Neuronal stem cell (in vitro differentiated cells): ENCODE measurements around the gene BMPR1A.
"Not testable (repeated sequence)": the region's sequence is repeated elsewhere in the genome, so short reads cannot be mapped to it uniquely, and the experiment has no call there.

Experiments used
- DNase-seq: peaks from one replicate; pipeline ENCODE4 v3.0.0-alpha.2; 2013; ENCODE audit warnings: low spot score
- H2AFZ ChIP-seq: one replicate; pipeline ENCODE4 v1.6.1; 2013; ENCODE audit warnings: mild to moderate bottlenecking, low read length, inconsistent platforms
- H2AK5ac ChIP-seq: 2 replicates; pipeline ENCODE4 v1.6.1; 2013; ENCODE audit warnings: low read depth, mild to moderate bottlenecking, inconsistent platforms, low read length, moderate library complexity, mixed read lengths
- H2BK120ac ChIP-seq: 2 replicates; pipeline ENCODE4 v1.6.1; 2013; ENCODE audit warnings: low read depth, mild to moderate bottlenecking, inconsistent platforms, low read length, moderate library complexity, mixed read lengths
- H2BK12ac ChIP-seq: one replicate; pipeline ENCODE4 v1.6.1; 2013; ENCODE audit warnings: low read length, inconsistent platforms
- H2BK15ac ChIP-seq: 2 replicates; pipeline ENCODE4 v1.6.1; 2013; ENCODE audit warnings: mild to moderate bottlenecking, low read length, inconsistent platforms, mixed read lengths
- H2BK5ac ChIP-seq: one replicate; pipeline ENCODE4 v1.6.1; 2013; ENCODE audit warnings: inconsistent platforms, mild to moderate bottlenecking, low read length, moderate library complexity
- H3K14ac ChIP-seq: one replicate; pipeline ENCODE4 v1.6.1; 2013; ENCODE audit warnings: low read length, inconsistent platforms
- H3K18ac ChIP-seq: 2 replicates; pipeline ENCODE4 v1.6.1; 2013; ENCODE audit warnings: low read length, inconsistent platforms
- H3K23ac ChIP-seq: 2 replicates; pipeline ENCODE4 v1.6.1; 2013; ENCODE audit warnings: low read depth, mild to moderate bottlenecking, mixed read lengths, low read length, inconsistent platforms; ENCODE audit not compliant: poor library complexity
- H3K27ac ChIP-seq: replicated peaks from 3 replicates; pipeline ENCODE4 v1.5.1; 2013; ENCODE audit warnings: low read length, inconsistent platforms
- H3K27me3 ChIP-seq, 3 experiments: 2 replicates each; pipeline ENCODE4 v1.6.1; 2013; ENCODE audit warnings: low read length in 3 of 3, mild to moderate bottlenecking in 2 of 3, inconsistent platforms in 1 of 3, low read depth in 1 of 3, mixed read lengths in 1 of 3, moderate library complexity in 1 of 3; ENCODE audit not compliant: control insufficient read depth in 3 of 3, insufficient read depth in 3 of 3
- H3K36me3 ChIP-seq, 2 donors: replicated peaks in 1 of 2; 2 replicates each; pipeline ENCODE4 v1.6.1; 2013; ENCODE audit warnings: low read length in 2 of 2; ENCODE audit not compliant: control insufficient read depth in 2 of 2, insufficient read depth in 2 of 2
- H3K4ac ChIP-seq: 2 replicates; pipeline ENCODE4 v1.6.1; 2013; ENCODE audit warnings: inconsistent platforms, mild to moderate bottlenecking, low read length, moderate library complexity
- H3K4me1 ChIP-seq, 2 donors: 1 replicate in 1 of 2; 2 replicates in 1 of 2; pipeline ENCODE4 v1.6.1; 2013; ENCODE audit warnings: low read length in 2 of 2, low read depth in 1 of 2; ENCODE audit not compliant: control insufficient read depth in 2 of 2, insufficient read depth in 1 of 2
- H3K4me2 ChIP-seq: one replicate; pipeline ENCODE4 v1.6.1; 2013; ENCODE audit warnings: mild to moderate bottlenecking, low read length, inconsistent platforms; ENCODE audit not compliant: insufficient read depth, poor library complexity, severe bottlenecking
- H3K4me3 ChIP-seq, 2 donors: 2 replicates each; pipeline ENCODE4 v1.5.1; 2013; ENCODE audit warnings: low read length in 2 of 2, mild to moderate bottlenecking in 2 of 2, inconsistent platforms in 1 of 2, moderate library complexity in 1 of 2
- H3K79me1 ChIP-seq: one replicate; pipeline ENCODE4 v1.6.1; 2013; ENCODE audit warnings: low read depth, mild to moderate bottlenecking, inconsistent platforms, low read length, moderate library complexity
- H3K9ac ChIP-seq: one replicate; pipeline ENCODE4 v1.6.1; 2013; ENCODE audit warnings: mild to moderate bottlenecking, low read depth, low read length, inconsistent platforms; ENCODE audit not compliant: poor library complexity
- H3K9me3 ChIP-seq, 2 donors: replicated peaks in 1 of 2; 2 replicates each; pipeline versions ENCODE3 to v1.6.1; 2013; ENCODE audit warnings: low read length in 2 of 2, mild to moderate bottlenecking in 2 of 2, inconsistent platforms in 1 of 2, low read depth in 1 of 2, mixed read lengths in 1 of 2, moderate library complexity in 1 of 2; ENCODE audit not compliant: control insufficient read depth in 2 of 2, insufficient read depth in 1 of 2
- H4K8ac ChIP-seq: one replicate; pipeline ENCODE4 v1.6.1; 2013; ENCODE audit warnings: low read depth, mild to moderate bottlenecking, inconsistent platforms, low read length, moderate library complexity
- H4K91ac ChIP-seq: one replicate; pipeline ENCODE4 v1.6.1; 2013; ENCODE audit warnings: low read length, low read depth, mild to moderate bottlenecking, inconsistent platforms; ENCODE audit not compliant: poor library complexity
- WGBS, 2 donors: extraction: QIAGEN DNeasy Blood & Tissue Kit; methylation state at CpG; one replicate each; pipeline ENCODE4 v1.1.7; 2013; ENCODE audit warnings: missing lambda C conversion rate in 2 of 2, mixed read lengths in 1 of 2; ENCODE audit not compliant: insufficient read length in 2 of 2, insufficient replicate concordance in 1 of 2; ENCODE audit errors: extremely low coverage in 2 of 2; 5-methylcytosine and 5-hydroxymethylcytosine counted together

BMPR1A gene

GRCh38 chr10:86932674-86933073 lies 176.3 kb downstream of the BMPR1A start:
- H4K8ac ChIP-seq, result no peak overlapping the region
- no peaks in the 10 kb centered on the region for H3K9me3 ChIP-seq
- no peak overlapping the region for H3K14ac ChIP-seq
- no CpG with 5 or more reads among the region's 2 CpGs for WGBS, 2 donors
- H2BK5ac ChIP-seq, result no peak overlapping the region
- H3K27ac ChIP-seq, result no peak overlapping the region
- H2BK12ac ChIP-seq, result no peak overlapping the region
- no peak overlapping the region for H3K18ac ChIP-seq
- H3K4ac ChIP-seq, result no peak overlapping the region
- no peaks in the 10 kb centered on the region for H3K79me1 ChIP-seq
- H2AFZ ChIP-seq, result no peak overlapping the region
- H3K23ac ChIP-seq, result no peak overlapping the region
- H4K91ac ChIP-seq, result no peak overlapping the region
- peaks cover 2 to 54% of the 10 kb centered on the region in 2 donors for H3K36me3 ChIP-seq
- H2BK15ac ChIP-seq, result no peak overlapping the region
- H2AK5ac ChIP-seq, result no peak overlapping the region
- no peak overlapping the region for H3K4me2 ChIP-seq
- no peaks in the 10 kb centered on the region for H3K4me1 ChIP-seq
- H3K27me3 ChIP-seq, result no peaks in the 10 kb centered on the region
- no peak overlapping the region for H3K9ac ChIP-seq
- no peak for DNase-seq
- no peak overlapping the region for H2BK120ac ChIP-seq
- H3K4me3 ChIP-seq, result no peak overlapping the region

- not testable (repeated sequence) for H3K27ac ChIP-seq, H3K23ac ChIP-seq, H3K4me2 ChIP-seq, H3K9me3 ChIP-seq, H2AFZ ChIP-seq, H3K14ac ChIP-seq, H4K91ac ChIP-seq, H4K8ac ChIP-seq, H2BK15ac ChIP-seq, H3K4me1 ChIP-seq, H2AK5ac ChIP-seq, DNase-seq, H2BK12ac ChIP-seq, H3K79me1 ChIP-seq, H3K18ac ChIP-seq, H3K9ac ChIP-seq, H2BK5ac ChIP-seq, H3K4me3 ChIP-seq, H2BK120ac ChIP-seq, H3K27me3 ChIP-seq, H3K4ac ChIP-seq
- peaks cover 3 to 39% of the 10 kb centered on the region in 2 donors for H3K36me3 ChIP-seq
- no CpG with 5 or more reads among the region's 6 CpGs for WGBS, 2 donors
Observed at GRCh38 chr10:86934162-86934711, 177.8 kb downstream of the BMPR1A start.

- no peak overlapping the region for H3K23ac ChIP-seq
- no peak overlapping the region for H4K8ac ChIP-seq
- H2BK120ac ChIP-seq, result no peak overlapping the region
- no peak for DNase-seq
- peaks cover 0 to 2% of the 10 kb centered on the region in 2 donors for H3K9me3 ChIP-seq
- H2BK12ac ChIP-seq, result no peak overlapping the region
- H2BK15ac ChIP-seq, result no peak overlapping the region
- no peaks in the 10 kb centered on the region for H3K79me1 ChIP-seq
- H3K27ac ChIP-seq, result no peak overlapping the region
- H3K36me3 ChIP-seq, result peaks cover 2 to 15% of the 10 kb centered on the region in 2 donors
- H2BK5ac ChIP-seq, result no peak overlapping the region
- no peak overlapping the region for H3K18ac ChIP-seq
- WGBS, 2 donors, result no CpG with 5 or more reads among the region's 13 CpGs
- no peak overlapping the region for H3K4me2 ChIP-seq
- H3K4me1 ChIP-seq, result no peaks in the 10 kb centered on the region
- no peak overlapping the region for H3K4ac ChIP-seq
- peak overlapping the region; percentile 5 for H3K9ac ChIP-seq
- H3K14ac ChIP-seq, result no peak overlapping the region
- H4K91ac ChIP-seq, result no peak overlapping the region
- H2AFZ ChIP-seq, result no peak overlapping the region
- H3K4me3 ChIP-seq, result no peak overlapping the region
- no peak overlapping the region for H2AK5ac ChIP-seq
- H3K27me3 ChIP-seq, result peaks cover 0 to 2% (median 0%) of the 10 kb centered on the region in 3 experiments
Observed at GRCh38 chr10:86936661-86937501, 180.5 kb downstream of the BMPR1A start.

GRCh38 chr10:86937502-86938154 lies 181.2 kb downstream of the BMPR1A start:
- no peak overlapping the region for H2BK12ac ChIP-seq
- no peak overlapping the region for H2AFZ ChIP-seq
- H3K14ac ChIP-seq, result no peak overlapping the region
- DNase-seq, result no peak
- no peak overlapping the region for H4K91ac ChIP-seq
- H3K36me3 ChIP-seq, result peaks cover 2 to 7% of the 10 kb centered on the region in 2 donors
- no peak overlapping the region for H3K4me3 ChIP-seq
- WGBS, 2 donors, result no CpG with 5 or more reads among the region's 6 CpGs
- peaks cover 0 to 2% (median 0%) of the 10 kb centered on the region in 3 experiments for H3K27me3 ChIP-seq
- H2AK5ac ChIP-seq, result no peak overlapping the region
- H4K8ac ChIP-seq, result no peak overlapping the region
- no peak overlapping the region for H3K4ac ChIP-seq
- no peak overlapping the region for H3K9ac ChIP-seq
- no peaks in the 10 kb centered on the region for H3K4me1 ChIP-seq
- H3K9me3 ChIP-seq, result peaks cover 0 to 2% of the 10 kb centered on the region in 2 donors
- no peak overlapping the region for H2BK5ac ChIP-seq
- no peak overlapping the region for H3K27ac ChIP-seq
- H3K18ac ChIP-seq, result no peak overlapping the region
- H3K4me2 ChIP-seq, result no peak overlapping the region
- no peak overlapping the region for H2BK15ac ChIP-seq
- H3K79me1 ChIP-seq, result no peaks in the 10 kb centered on the region
- H3K23ac ChIP-seq, result no peak overlapping the region
- H2BK120ac ChIP-seq, result no peak overlapping the region
